Measurements from ENCODE around the gene METTL1.

The METTL1 gene

DNA sequence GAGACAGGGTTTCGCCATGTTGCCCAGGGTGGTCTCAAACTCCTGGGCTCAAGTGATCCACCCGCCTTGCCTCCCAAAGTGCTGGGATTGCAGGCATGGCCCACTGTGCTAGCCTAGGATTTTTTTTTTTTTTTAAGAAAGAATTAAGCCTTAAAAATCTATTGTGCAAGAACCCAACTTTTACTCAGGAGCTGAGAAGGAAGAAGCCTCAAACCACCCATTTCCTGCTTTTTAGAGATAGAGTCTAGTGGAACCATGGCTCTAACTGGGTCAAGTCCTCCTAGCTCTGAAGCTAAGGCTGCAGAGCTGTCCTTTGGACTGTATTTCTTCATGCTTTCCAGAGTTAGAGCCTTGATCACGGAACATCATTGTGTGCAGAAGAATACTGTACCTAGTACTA is 9.3 kb upstream of the METTL1 start:
- FAIRE-seq (no peak), DNase-seq (ENCODE audit: insufficient read length, low spot score) (no peak)
- TF ChIP-seq, protein P1, sequence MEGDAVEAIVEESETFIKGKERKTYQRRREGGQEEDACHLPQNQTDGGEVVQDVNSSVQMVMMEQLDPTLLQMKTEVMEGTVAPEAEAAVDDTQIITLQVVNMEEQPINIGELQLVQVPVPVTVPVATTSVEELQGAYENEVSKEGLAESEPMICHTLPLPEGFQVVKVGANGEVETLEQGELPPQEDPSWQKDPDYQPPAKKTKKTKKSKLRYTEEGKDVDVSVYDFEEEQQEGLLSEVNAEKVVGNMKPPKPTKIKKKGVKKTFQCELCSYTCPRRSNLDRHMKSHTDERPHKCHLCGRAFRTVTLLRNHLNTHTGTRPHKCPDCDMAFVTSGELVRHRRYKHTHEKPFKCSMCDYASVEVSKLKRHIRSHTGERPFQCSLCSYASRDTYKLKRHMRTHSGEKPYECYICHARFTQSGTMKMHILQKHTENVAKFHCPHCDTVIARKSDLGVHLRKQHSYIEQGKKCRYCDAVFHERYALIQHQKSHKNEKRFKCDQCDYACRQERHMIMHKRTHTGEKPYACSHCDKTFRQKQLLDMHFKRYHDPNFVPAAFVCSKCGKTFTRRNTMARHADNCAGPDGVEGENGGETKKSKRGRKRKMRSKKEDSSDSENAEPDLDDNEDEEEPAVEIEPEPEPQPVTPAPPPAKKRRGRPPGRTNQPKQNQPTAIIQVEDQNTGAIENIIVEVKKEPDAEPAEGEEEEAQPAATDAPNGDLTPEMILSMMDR (IDR thresholded peaks at IDR 0.05; ENCODE audit: insufficient read depth, missing control alignments) = no peak

DNA sequence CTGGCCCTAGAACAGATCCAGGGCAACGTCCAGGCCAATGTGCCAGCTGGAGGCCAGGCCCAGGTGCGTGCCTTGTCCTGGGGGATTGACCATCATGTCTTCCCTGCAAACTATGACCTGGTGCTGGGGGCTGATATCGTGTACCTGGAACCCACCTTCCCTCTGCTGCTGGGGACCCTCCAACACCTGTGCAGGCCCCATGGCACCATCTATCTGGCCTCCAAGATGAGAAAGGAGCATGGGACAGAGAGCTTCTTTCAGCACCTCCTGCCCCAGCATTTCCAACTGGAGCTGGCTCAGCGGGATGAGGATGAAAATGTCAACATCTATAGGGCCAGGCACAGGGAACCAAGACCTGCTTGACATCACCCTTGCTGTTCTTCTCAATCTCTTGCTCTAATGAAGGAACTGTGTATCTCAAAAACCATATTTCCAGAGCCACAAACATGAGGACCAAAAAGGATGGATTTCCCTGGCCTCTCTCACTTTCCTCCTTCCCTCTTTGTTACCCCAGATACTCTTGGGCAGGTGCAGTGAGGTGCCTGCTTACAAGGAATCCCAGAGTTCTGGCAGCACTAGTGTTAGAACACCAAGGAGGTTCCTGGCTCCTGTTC is 8.5 kb upstream of the METTL1 start:
- FAIRE-seq = no peak
- no peak for DNase-seq (ENCODE audit: insufficient read length, low spot score)
- TF ChIP-seq, protein P1 (IDR thresholded peaks at IDR 0.05; ENCODE audit: insufficient read depth, missing control alignments) = no peak

DNA sequence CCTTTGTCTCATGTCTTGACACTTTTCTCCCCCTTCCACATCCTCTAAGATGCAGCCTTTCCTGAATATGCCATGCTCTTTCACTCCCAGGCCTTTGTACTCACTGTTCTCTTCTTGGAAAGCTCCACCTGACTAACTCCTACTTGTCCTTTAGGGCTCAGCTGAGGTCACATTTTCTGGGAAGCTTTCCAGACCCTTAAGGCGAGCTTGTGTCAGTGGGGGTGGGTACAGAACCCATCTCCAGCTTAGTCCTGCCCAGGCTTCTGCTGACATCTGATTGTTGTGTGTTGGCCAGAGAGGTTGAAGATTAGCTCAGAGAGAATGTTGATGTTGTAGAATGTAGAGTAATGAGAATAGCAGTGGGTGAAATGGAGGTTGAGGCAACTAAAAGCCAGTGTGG is 7.8 kb upstream of the METTL1 start:
- no peak for DNase-seq (ENCODE audit: insufficient read length, low spot score)
- TF ChIP-seq, protein P1 (IDR thresholded peaks at IDR 0.05; ENCODE audit: insufficient read depth, missing control alignments) = no peak
- FAIRE-seq = no peak

DNA sequence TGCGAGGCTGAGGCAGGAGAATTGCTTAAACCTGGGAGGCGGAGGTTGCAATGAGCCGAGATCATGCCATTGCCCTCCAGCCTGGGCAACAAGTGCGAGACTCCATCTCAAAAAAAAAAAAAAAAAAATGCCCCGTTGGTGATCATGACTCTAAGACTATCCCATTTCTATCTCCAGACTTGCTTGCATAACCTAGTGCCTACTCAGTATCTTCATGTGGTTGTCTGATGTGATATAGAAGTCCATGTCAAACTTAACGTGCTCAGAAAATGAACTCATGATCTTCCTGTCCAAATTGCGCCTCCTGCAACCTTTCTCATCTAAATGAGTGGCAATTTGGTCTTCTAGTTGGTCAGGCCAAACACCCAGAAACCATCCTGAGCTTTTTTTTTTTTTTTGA is 6.0 kb upstream of the METTL1 start:
- DNase-seq (ENCODE audit: insufficient read length, low spot score) (no peak), FAIRE-seq (no peak)
- TF ChIP-seq, protein P1 (IDR thresholded peaks at IDR 0.05; ENCODE audit: insufficient read depth, missing control alignments) = no peak

DNA sequence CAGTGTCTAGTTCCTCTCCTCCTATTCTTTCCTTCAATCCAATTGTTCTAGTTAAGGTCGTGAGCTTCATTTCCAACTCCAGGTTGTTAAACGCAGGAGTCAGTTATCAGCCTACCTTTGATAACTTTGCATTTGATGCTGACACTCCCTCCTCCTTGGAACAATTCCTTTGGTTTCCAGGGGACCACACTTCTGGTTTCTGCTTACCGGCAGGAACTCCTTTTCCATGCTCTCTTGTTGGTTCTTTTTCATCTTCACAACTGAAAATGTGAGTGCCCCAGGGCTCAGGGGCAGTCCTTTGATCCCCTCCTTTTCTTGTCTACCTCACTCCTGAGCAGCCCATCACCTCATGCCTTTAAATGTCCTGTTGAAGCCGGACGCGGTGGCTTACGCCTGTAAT is 5.5 kb upstream of the METTL1 start:
- TF ChIP-seq, protein P1 (IDR thresholded peaks at IDR 0.05; ENCODE audit: insufficient read depth, missing control alignments) = no peak
- FAIRE-seq (no peak), DNase-seq (ENCODE audit: insufficient read length, low spot score) (no peak)

DNA sequence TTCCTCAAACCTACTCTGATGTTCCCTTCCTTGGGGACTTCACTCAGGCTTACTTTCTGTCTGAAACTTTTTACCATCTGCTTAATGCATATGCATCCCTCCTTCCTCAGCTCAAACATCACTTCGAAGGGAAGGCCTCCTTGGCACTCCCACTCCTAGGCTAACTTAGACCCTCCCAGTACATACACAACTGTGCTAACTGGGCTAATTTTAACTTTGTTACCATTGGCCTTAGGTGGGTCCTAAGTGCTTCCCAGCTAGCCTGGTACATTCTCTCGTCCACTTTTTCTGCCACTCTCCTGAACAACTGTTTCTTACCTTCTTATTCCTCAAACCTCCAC is 4.3 kb upstream of the METTL1 start:
- FAIRE-seq (no peak), DNase-seq (ENCODE audit: insufficient read length, low spot score) (no peak)
- TF ChIP-seq, protein P1 (IDR thresholded peaks at IDR 0.05; ENCODE audit: insufficient read depth, missing control alignments) = no peak

DNA sequence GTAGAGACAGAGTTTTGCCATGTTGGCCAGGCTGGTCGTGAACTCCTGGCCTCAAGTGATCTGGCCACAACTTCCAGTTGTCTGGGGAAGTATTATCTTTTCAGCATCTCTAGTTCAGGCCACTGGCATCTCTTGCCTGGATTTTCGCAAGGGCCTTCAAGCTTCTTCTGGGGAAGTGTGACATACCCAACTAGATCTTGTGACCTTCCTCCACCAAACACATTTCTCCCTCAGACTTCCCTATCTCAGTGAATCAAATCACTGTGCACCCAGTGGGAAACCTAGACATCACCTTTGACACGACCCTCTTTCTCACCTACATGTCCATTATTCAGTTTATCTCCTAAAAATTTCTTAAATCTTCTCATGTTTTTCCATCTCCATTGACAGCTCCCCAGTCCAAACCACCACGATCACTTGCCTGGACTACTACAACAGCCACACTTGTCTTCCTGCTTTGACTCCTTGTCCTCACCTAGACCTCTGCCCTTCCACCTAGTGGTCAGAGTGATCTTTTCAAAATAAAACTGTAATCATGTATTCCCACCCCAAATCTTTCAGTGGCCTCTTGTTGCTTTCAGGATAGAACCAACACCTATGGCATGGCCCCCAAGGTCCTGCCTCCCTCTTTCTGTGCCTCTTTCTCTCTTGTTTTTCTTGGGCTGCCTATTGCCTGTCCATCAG is 3.8 kb upstream of the METTL1 start:
- DNase-seq (ENCODE audit: insufficient read length, low spot score) = no peak
- TF ChIP-seq, protein P1 (IDR thresholded peaks at IDR 0.05; ENCODE audit: insufficient read depth, missing control alignments) = no peak
- no peak for FAIRE-seq

Data from D721Med (cell line).